HG02642 (cell line): ENCODE results near the gene ERG.

Source experiments
- ATAC-seq: cut with Tn5 transposase; IDR thresholded peaks from one replicate; pipeline ENCODE4 v1.9.1; 2021; ENCODE audit warnings: mild to moderate bottlenecking; ENCODE audit not compliant: unreplicated experiment, poor library complexity

The ERG gene

DNA sequence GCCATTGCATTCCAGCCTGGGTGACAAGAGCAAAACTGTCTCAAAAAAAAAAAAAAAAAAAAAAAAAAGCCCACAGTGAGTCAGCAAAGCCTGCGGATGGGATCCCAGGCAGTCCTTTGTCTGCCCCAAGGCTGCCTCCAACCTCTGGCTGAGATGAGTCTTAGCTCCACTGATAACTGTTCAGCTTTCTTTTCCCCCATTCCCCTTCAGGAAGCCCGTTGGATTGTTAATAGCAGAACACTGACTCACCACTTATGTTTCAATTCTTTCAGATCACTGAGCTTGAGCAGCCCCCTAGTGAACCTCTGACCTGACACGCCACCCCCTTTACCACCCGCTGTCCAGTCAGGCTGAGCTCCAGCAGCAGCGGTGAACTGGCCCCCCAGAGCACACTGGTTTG, 57.5 kb downstream of the ERG start:
- ATAC-seq = no peak

DNA sequence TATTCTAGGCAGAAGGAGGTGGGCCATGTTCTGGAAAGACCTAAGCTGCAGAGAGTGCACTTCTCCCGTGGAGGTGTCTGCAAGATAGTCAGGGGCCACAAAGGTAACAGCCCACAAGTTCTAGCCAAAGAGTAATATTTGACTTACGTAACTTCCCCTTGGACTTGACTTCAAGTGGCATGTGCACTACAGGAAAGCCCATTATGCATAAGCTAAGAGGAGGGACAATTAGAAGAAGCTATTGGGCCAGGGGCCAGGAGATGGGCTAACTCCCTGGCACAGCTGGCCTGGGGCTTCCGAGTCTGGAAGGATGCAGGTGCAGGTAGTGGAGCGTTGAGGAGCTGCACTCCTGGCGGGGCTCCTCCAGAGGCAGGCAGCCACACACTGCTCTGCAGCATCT, 58.3 kb downstream of the ERG start:
- no peak for ATAC-seq

DNA sequence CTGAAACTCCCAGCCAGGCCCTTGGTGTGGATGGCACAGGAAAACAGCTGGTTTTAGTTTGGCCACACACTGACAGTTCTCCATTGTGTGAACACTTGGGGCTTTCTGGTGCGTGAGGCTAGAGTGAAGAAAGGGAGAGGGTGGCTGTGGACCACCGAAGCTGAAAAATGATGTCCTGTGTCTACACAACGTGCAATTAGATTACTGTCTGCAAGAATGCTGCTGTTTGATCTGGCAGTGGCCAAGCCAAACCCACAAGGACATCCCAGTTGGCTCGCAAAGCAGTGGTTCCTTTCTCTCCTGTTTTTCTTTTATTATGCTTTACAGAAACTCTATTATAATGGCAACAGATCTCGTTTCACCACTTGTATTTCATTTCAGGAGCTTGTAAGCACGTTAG, 58.9 kb downstream of the ERG start:
- ATAC-seq = no peak

- ATAC-seq = no peak
These were observed 59.8 kb downstream of the ERG start for GRCh38 chr21:38438462-38438893.

- ATAC-seq = no peak
These were observed 61.9 kb downstream of the ERG start for GRCh38 chr21:38436341-38436740.

DNA sequence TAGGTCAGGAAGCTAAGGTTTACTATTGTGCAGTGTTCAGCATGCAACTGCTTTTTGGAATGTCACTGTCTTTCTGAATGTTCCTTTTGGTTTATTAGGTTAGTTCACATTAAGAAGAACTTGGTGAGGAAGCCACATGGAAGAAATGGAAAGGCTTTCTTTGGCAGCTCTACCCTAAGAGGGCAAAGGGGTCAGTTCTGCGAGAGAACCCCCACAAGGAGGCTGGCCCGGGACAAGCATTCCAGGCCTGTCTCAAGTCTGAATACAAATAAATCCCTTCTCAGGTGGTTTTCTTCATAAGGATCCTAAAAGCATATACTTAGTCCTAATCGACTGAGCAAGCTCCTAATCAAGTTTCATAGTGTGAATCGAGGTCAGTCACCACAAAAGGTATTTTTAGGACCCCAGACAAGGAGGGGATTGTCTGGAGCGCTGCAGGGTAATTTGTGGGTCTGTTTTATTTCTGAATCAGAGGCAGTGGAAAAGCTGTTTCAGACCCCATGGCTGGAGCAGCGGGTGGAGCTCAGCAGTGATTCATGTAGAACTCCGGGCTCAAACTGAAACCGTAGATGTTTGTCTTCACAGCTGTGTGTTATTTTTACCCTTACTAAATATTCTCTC, 63.3 kb downstream of the ERG start:
- ATAC-seq = no peak

- ATAC-seq = no peak
These were observed 64.8 kb downstream of the ERG start for GRCh38 chr21:38433471-38433870.

DNA sequence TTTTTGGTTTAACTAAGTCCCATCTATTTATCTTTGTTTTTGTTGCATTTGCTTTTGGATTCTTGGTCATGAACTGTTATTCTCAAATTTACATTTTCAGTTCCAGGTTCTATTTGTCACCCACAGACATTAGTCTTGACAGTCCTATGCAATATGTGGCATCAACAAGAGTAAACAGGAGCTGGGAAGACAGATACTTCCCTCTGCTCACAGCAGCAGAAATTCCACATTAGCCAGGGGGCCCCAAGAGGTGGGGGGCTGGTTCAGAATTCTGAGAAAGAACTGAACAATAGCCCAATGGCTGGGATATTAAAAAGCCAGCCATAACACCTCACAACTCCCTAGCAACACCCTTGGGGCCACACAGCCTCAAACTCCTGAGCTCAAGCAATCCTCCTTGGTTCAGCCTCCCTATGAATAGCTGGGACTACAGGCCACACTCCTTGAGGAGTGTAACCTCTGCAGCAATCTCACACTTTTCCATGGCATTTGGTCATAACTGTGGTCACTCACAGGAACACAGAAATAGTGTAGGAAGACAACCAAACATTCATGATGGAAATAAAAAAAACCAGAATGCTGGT, 67.8 kb downstream of the ERG start:
- no peak for ATAC-seq

DNA sequence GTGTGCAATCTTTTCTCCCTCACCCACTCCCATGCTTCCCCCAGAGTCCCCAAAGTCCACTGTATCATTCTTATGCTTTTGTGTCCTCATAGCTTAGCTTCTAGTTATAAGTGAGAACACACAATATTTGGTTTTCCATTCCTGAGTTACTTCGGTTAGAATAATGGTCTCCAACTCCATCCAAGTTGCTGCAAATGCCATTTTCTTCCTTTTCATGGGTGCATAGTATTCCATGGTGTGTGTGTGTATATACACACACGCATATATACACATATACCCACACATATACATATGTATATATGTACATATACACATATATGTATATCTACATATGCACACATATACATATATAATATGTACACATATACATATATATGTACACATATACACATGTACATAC, 69.3 kb downstream of the ERG start:
- no peak for ATAC-seq

DNA sequence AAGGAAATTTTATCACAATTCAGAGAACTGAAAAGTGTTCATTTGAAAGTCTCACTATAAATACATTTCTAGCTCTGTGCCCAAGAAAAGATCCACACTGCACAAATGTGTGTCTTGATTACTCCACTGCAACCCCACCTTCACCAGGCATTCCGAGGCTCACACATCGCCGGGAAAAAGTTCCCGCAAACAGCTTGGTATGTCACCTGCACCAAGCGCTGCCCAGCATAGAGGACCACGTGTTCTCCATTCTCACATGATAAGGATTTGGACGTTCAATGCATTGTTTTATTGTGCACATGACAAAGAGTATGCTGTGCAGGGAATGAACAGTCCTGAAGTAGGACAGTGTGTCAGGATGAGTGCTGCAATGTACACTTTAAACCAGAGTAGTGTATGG, 70.1 kb downstream of the ERG start:
- ATAC-seq = no peak

DNA sequence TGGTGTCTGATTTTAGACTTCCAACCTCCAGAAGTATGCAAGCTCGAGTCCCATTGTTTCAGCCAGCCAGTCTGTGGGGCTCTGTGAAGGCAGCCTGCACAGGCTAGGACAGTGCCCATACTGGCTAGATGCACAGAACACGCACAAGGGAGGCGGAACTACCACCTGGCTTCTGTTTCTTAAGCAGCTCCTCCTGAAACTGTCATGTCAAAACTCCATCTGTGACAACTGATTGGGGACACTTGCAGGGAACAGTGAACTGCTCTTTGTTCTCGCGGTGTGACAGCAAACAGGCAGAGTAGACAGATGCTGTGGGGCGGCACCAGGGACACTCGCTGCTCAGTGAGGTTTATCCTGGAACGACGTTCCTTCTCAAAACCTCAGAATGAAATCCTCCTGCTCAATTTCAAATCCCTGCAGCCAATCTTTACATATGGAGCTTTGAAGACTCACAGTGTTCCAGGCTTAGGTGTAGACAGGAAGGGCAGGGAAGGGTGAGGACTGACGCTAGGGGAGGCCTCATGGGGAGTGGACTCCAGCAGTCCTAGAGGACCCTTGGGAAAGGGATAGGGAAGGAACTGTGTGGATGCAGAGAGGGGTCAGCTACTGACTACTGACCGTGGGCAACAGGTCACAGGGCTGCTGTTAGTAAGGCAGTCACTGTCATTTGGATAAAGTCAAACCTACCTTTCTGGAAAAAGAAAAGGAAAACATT, 73.8 kb downstream of the ERG start:
- no peak for ATAC-seq

GRCh38 chr21:38422082-38422481, 76.2 kb downstream of the ERG start:
- ATAC-seq = no peak

- no peak for ATAC-seq
These were observed 78.1 kb downstream of the ERG start for GRCh38 chr21:38420140-38420539.

DNA sequence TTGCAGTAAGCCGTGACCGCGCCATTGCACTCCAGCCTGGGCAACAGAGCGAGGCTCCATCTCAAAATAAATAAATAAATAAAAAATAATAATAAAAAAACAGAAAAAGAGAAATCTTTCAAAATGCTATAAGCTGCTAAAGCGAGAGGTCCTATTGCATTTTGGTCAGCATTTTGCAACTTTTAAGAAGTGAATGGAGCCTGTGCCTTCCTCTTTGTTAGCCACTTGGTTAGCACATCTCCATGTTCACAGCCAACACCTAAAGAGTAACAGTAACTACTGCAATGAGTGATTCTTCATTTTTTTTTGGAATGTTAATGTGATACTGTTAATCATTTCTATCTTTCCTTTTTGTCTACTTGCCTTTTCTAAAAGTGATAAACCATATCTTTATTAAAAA, 80.6 kb downstream of the ERG start:
- ATAC-seq = no peak

DNA sequence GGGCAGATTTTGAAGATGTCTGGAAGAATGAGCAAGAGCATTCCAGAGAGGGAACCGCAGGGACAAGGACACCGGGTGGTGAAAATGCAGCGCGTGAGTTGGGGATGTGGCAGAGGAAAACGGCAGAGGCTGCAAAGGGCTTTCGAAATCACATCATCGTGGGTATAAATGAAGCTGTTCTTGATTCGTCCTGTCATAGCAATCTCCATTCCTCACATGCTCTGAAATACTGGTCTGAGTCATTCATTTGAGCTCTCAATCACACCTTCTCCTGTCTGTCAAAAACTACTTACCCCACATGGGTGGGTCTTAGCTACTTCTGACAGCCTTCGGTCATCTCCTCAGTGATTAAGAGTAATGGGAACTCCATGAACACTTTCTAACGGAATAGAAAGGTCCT, 81.5 kb downstream of the ERG start:
- ATAC-seq = no peak

- no peak for ATAC-seq
These were observed 84.2 kb downstream of the ERG start for GRCh38 chr21:38413958-38414548.

- no peak for ATAC-seq
These were observed 87.8 kb downstream of the ERG start for GRCh38 chr21:38410466-38410865.

DNA sequence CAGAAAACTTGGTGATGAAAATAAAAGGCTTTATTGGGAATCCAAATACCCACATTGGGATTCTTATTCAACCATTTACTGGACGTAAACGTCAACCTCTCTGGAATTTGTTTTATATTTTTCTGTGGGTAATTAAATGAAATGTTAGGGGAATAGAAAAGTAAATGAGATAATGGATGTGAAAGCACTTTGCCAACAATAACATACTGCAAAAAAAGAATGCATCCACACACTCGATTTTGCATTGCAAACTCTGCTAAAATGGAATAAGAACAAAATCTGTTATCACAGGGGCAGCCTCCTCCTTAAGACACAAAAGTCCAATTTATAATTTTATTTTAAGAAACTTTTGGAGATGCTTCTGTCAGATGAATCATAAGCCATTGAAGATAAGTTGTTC, 88.4 kb downstream of the ERG start:
- ATAC-seq = no peak

GRCh38 chr21:38404177-38404576, 94.1 kb downstream of the ERG start:
- no peak for ATAC-seq

DNA sequence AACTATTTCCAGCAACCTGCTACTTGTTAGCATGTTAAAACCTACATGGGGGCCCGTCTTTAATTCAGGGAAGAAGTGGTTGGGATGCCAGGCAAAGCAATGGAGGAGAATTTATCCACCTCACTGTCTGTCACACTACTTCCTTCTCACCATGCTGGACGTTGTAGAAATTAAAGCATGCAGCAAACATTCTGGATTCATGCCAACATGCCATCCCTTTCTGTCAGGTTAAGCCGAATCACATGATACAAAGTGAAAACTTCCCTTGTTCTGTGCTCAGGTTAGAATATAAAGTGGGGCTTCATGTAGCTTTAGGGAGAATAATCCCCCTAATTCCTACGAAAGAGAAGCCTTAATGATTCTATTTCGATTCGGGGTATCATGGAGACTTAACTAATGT, 95.5 kb downstream of the ERG start:
- ATAC-seq = no peak

DNA sequence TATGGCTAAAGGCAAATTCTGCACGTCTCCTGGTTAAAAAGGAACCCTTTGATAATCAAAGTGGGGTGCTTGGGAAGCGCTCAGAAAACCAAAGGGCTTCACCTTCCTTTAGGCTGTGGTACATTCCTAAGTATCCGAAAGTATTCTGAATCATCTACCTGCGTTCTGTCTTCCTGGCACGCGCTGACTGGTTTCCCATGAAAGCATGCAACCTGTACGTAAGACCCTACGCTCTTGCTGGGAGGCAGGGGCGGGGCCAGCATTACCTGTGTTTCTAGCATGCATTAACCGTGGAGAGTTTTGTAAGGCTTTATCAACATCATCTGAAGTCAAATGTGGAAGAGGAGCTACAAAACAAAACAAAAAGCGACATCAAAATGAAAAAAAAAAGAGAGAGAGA, 96.0 kb downstream of the ERG start:
- ATAC-seq = no peak
